ENCODE data around the gene TSSC4.

The TSSC4 gene

GRCh38 chr11:2369896-2370295, 30.7 kb upstream of the TSSC4 start:
- no peak for DNase-seq

- DNase-seq: no peak
Observed at GRCh38 chr11:2374456-2375201, 25.9 kb upstream of the TSSC4 start.

DNA sequence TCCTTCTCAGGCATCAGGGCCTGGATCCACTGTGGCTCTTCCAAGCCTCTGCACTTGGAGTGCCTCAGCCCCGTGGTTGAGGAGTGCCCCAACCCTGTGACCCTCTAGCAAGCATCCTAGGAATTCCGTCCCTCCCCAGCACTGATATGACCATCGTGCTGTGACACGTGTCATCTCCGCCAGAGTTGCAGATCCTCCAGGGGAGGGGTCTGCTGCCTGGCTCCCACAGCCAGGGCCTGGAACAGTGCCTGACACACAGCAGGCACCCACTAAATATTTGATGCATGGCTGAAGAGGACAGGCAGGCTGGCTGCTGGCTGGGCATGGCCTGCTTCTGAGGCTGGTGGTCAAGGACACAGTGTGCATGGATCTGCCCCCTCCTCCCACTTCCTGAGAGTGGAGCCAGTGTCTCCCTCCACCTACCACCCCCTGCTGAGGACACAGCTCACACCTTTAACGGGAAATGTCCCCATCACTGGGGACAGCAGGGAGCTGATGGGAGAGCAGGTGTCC, 25.2 kb upstream of the TSSC4 start:
- no peak for DNase-seq

DNA sequence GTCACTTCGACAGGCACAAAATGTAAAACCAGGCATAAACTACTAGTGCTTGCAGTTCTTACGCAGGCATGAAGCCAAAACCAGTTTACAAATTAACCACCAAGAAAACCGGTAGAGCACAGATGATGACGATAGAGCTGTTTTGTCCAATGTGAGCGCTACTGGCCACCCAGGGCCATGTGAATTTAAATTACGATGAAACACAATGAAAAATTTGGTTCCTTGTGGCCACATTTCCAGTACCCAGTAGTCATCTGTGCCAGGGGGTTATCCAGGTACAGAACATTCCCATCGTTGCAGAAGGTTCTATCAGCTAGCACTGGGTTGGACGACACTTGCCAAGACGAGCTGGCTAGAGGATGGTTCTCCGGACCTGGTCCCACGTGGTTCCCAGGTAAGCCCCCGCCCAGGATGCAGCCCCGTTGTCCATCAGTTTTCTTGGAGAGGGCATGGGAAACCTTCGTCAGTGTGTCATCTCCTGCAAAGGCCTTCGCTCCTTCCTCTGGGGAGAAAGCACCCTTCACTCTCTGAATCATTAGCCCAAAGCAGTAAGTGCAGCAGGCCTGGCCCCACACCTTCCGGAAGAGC, 24.5 kb upstream of the TSSC4 start:
- no peak for DNase-seq

DNA sequence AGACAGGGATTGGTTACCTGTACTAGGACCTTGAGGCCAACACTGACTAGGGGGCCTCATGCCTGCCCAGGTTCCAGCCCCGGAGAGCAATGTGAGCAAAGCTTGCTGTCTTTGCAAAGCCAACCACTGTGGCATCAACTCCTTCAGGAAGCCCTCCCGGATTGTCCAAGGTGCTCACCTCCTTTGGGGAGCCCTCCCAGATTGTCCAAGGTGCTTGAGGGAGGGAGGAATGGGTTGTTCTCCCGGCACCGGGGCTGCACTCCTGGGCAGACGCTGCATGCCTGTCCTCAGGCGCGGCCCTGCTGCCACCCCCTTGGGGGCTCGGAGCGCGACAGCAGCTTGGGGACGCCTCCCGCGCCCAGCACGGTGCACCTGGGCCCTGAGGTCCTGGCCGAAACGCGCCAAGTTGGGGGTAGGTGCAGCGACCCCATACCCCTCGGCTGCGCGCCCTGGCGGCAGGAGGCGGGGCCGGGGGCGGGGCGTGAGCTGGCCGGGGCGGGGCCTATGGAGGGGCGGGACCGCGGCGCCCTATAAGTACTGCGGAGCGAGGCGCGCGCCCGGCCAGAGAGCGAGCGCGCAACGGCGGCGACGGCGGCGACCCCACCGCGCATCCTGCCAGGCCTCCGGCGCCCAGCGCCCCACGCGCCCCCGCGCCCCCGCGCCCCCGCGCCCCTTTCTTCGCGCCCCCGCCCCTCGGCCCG, 23.6 kb upstream of the TSSC4 start, which contains the start of gene CD81:
CD81 (plus strand) TSS at position 560 of the 701 bp plus-strand sequence. CDS start 240 bp downstream, outside the sequence.
- peak; percentile 10 for DNase-seq

DNA sequence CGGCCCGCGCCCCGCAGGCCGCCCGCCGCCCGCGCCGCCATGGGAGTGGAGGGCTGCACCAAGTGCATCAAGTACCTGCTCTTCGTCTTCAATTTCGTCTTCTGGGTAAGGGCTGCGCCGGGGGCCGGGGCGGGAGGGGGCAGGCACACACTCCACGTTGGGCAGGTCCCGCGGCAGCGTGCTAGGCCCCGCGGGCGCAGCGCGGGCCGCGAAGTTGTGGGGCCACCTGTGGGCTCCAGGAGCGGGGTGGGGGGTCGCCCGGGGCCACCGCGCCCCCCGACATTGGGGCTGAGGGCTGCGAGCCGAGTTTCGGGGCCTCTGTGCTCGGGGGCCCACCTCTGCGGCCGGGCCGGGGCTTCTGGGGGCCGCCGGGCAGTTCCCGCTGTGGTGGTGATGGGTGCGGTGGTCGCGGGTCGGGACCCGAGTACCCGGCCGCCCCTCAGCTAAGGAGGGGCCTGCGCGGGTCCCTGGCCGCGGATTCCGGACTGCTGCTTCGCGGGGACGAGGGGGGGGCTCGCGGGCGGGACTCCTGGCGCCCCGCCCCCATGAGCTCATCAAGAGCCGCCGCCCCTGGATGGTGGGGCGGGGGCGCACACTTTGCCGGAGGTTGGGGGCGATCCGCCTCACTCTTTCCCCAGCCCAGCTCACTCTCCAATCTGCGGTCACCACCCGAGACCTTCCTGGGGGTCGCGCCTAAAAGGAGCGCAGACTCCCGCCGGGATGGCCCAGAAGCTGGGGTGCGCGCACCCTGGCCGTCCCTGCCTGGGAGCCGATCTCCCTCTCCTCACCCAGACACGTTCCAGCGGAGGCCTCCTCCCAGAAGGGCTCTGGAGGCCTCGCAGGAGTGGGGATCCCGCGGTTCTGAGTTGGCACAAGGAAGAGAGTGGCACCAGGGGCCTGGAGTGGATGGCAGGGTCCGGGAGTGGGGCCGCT, 22.8 kb upstream of the TSSC4 start:
- DNase-seq: no peak

- no peak for DNase-seq
Observed at GRCh38 chr11:2378527-2379210, 21.9 kb upstream of the TSSC4 start.

GRCh38 chr11:2379466-2380174, 20.9 kb upstream of the TSSC4 start:
- no peak for DNase-seq

DNA sequence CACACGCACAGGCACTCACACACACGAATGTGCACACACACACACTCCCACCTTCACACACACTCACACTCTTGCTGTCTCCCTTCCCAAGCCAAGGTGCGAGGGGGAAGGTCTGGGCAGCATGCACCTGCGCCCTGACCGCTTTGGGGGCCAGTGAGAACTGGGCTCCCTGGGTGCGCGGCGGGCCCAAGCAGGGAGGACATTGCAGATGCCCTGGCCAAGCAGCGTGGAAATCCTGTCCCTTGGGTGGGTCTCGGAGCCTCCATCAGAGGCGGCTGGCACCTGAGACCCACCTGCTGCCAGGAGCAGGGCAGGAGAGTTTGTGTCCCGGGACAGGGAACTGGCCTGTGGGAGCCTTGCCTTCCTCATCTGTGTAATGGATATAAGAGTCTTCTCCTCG, 20.2 kb upstream of the TSSC4 start:
- DNase-seq: no peak

DNA sequence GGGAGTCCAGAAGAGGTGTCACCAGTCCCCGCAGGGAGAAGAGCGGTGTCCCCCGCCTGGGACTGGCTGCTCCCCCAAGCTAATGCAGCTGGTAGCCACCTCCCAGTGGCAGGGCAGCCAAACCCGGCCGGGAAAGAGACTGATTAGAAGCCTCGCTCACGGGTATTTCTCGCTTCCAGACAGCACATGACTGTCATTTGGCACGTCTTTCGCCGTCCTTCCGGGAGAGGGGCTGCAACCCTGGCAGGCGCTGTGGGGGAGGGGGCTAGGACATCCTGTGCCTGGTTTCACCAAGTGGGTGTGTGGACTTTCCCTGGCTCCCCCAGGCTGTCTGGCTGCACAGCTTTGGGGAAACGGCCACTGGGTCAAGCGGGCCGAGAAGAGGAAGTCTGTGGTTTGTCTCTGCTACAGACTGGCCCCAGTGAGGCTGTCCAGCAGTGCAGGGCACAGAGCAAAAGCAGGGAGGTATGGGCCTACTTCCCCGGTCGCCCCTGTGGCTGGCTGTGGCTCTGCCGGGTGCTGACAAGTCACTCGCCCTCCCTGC, 19.7 kb upstream of the TSSC4 start:
- no peak for DNase-seq

GRCh38 chr11:2381494-2382128, 18.9 kb upstream of the TSSC4 start:
- no peak for DNase-seq

DNA sequence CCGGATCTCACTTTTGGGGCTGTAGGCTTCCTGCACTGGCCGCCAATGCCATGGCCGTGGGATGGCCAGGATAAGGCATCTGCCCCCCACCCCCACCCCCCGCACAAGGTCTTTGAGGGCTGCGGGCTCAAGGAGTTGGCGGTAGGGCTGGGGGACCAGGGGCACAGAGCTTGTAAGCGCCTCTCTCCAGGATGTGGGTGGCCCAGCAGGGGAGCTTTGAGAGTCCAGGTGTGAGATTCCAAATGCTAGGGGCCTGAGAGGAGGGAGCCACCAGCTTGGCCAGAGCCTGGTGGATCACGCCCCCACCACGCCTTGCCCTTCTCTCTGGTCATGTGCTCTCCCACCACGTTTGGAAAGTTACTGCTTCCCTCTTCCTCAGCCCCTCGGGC, 18.4 kb upstream of the TSSC4 start:
- DNase-seq: no peak

DNA sequence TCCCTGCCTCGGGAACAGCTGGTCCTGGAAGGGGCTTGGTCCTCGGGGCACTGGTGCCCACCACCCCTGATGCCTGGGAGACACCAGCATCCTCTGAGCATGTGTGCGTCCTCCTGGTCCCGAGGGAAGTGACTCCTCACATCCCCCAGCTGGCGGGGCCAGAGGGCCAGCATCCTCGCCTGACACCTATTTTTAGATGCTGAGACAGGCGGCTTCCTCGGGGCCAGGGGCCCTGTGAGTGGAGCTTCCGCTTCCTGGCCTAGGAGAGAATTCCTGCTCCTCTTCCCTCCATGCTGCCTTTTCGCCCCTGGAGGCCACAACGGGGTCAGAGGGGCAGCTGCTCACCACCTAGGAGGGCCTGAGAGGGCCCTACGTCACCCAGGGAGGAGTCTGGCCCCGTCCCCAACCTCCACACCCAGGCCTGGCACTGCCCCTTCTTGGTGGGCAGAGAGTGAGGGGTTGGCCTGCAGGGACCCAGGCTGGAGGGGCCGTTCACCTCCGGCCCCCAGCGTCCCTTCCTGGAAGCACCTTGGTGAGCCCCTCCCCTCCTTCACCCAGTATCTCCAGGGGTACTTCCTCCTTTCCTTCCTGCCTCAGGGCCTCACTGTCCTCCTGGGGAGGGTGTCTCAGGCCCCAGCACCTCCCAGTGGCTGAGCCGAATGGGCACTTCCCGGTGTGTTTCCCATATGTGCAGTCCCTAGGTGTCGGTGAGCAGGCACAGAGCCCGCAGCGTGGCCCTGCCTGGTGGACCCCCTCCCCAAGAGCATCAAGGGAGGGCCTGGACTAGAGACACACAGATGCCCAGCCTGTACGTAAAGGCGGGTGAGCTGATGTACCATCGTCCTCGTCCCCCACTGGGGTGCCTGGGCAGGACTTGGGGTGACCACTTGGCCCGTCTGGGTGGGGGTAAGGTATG, 17.4 kb upstream of the TSSC4 start:
- no peak for DNase-seq

DNA sequence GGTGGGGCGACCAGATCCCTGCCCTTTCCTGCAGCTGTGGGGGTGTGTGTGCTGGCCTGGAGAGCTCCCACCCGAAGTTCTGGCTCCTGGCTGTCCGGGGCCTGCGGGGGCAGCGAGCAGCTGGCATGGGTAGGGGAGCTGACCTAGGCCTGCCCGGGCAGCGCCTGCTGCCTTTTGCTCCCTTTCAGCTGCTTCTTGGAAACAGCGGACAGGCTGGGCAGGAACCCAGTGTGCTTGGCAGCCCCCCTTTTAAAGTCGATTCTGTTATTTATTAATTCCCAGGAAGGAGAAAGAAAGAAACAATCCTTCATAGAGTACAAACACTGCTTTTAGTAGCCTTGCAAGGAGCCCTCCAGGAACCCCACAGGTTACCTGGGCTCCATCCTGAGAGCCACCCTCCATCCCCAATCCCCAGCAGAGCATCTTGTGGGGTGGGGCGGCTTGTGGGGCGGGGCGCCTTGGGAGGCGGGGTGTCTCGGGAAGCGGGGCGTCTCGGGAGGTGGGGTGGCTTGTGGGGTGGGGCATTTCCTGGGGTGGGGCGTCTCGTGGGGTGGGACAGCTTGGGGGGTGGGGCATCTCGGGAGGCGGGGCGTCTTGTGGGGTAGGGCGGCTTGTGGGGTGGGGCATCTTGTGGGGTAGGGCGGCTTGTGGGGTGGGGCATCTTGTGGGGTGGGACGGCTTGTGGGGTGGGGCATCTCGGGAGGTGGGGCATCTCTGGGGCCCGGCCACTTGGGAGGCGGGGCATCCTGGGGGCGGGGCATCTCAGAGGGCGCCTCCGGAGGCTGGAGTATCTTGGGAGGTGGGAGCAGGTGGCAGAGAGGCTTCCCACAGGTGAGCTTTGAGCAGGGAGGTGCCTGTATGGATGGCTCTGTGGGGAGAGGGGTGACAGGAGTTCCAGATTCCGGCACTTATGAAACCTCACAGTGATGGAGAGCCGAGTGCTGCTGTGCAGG, 16.4 kb upstream of the TSSC4 start:
- DNase-seq: no peak

GRCh38 chr11:2385156-2386151, 15.1 kb upstream of the TSSC4 start:
- DNase-seq: no peak

DNA sequence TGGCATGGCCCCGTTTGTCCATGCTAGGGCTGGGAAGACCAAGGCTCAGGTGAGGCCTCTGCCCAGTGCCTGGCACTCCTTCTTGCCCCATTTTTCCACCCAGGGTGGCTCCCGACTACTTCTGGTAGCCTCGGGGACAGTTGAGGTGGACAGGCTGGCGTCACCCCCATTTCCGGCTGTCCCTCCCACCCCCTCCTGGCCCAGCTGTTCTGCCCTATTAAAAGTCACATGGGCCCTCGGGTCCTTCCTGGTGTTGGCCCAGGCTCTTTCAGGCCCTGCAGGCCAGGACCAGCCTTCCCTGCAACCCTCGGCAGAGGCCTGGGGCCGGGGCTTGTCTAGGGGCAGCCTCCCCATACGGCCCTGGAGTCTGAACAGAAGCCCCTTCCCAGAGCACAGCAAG, 14.0 kb upstream of the TSSC4 start:
- DNase-seq: no peak
